Stomach smooth muscle (tissue), 2 donors: Measurements from ENCODE around the gene DGCR2.

Experiments
- H3K27ac ChIP-seq: one replicate; pipeline ENCODE4 v1.7.0; 2013; ENCODE audit warnings: mild to moderate bottlenecking, low read length, inconsistent platforms
- H3K27me3 ChIP-seq, 2 donors: one replicate each; pipeline ENCODE4 v1.7.0; 2013; ENCODE audit warnings: low read length in 2 of 2; ENCODE audit not compliant: insufficient read depth in 2 of 2, control insufficient read depth in 1 of 2
- H3K36me3 ChIP-seq, 2 donors: one replicate each; pipeline ENCODE4 v1.7.0; 2013; ENCODE audit warnings: low read length in 2 of 2; ENCODE audit not compliant: control insufficient read depth in 2 of 2, insufficient read depth in 2 of 2
- H3K4me1 ChIP-seq: one replicate; pipeline ENCODE4 v1.7.0; 2013; ENCODE audit warnings: low read length; ENCODE audit not compliant: control insufficient read depth, insufficient read depth
- H3K4me3 ChIP-seq, 2 donors: one replicate each; pipeline ENCODE4 v1.7.0; 2013; ENCODE audit warnings: low read length in 2 of 2
- H3K9ac ChIP-seq, 2 donors: one replicate each; pipeline ENCODE4 v1.7.0; 2013; ENCODE audit warnings: low read length in 2 of 2, mild to moderate bottlenecking in 1 of 2
- H3K9me3 ChIP-seq, 2 donors: one replicate each; pipeline ENCODE4 v1.7.0; 2013; ENCODE audit warnings: low read length in 2 of 2; ENCODE audit not compliant: control insufficient read depth in 2 of 2
- donor health status: healthy.
- donor health status: Pancreatic carcinoma.

Gene DGCR2

GRCh38 chr22:19143967-19144400 is 21.8 kb upstream of the DGCR2 start:
- H3K27ac ChIP-seq = peak overlapping the region; percentile 75
- H3K27me3 ChIP-seq = peaks cover 4 to 9% of the 10 kb centered on the region in 2 donors
- H3K4me3 ChIP-seq = peak overlapping the region; percentile 92 to 98
- peaks cover 14% of the 10 kb centered on the region for H3K4me1 ChIP-seq
- peaks cover 31 to 33% of the 10 kb centered on the region in 2 donors for H3K36me3 ChIP-seq
- peak overlapping the region; percentile 83 to 95 for H3K9ac ChIP-seq
- H3K9me3 ChIP-seq = no peaks in the 10 kb centered on the region

GRCh38 chr22:19143212-19143611 is 21.0 kb upstream of the DGCR2 start:
- peak overlapping the region in 1 of 2 donors; percentile 98 for H3K4me3 ChIP-seq
- H3K36me3 ChIP-seq = peaks cover 39% of the 10 kb centered on the region in 2 donors
- H3K27me3 ChIP-seq = peaks cover 0 to 2% of the 10 kb centered on the region in 2 donors
- H3K9me3 ChIP-seq = no peaks in the 10 kb centered on the region
- H3K27ac ChIP-seq = no peak overlapping the region
- H3K4me1 ChIP-seq = peaks cover 14% of the 10 kb centered on the region
- H3K9ac ChIP-seq = no peak overlapping the region

GRCh38 chr22:19142394-19142793 is 20.2 kb upstream of the DGCR2 start:
- peaks cover 0 to under 1% of the 10 kb centered on the region in 2 donors for H3K27me3 ChIP-seq
- peaks cover 45 to 48% of the 10 kb centered on the region in 2 donors for H3K36me3 ChIP-seq
- H3K4me1 ChIP-seq = peaks cover 14% of the 10 kb centered on the region
- H3K4me3 ChIP-seq = no peak overlapping the region
- no peak overlapping the region for H3K9ac ChIP-seq
- H3K27ac ChIP-seq = no peak overlapping the region
- no peaks in the 10 kb centered on the region for H3K9me3 ChIP-seq

- peaks cover 53 to 64% of the 10 kb centered on the region in 2 donors for H3K36me3 ChIP-seq
- no peaks in the 10 kb centered on the region for H3K27me3 ChIP-seq
- H3K9me3 ChIP-seq = no peaks in the 10 kb centered on the region
- H3K4me1 ChIP-seq = peaks cover 14% of the 10 kb centered on the region
- H3K4me3 ChIP-seq = no peak overlapping the region
- no peak overlapping the region for H3K9ac ChIP-seq
- no peak overlapping the region for H3K27ac ChIP-seq
Observed at GRCh38 chr22:19139974-19140373, 17.8 kb upstream of the DGCR2 start.

GRCh38 chr22:19139001-19139356 is 16.8 kb upstream of the DGCR2 start:
- peaks cover 14% of the 10 kb centered on the region for H3K4me1 ChIP-seq
- H3K4me3 ChIP-seq = no peak overlapping the region
- H3K36me3 ChIP-seq = peaks cover 60 to 73% of the 10 kb centered on the region in 2 donors
- no peaks in the 10 kb centered on the region for H3K27me3 ChIP-seq
- no peak overlapping the region for H3K9ac ChIP-seq
- no peak overlapping the region for H3K27ac ChIP-seq
- no peaks in the 10 kb centered on the region for H3K9me3 ChIP-seq

GRCh38 chr22:19138217-19139000 is 16.2 kb upstream of the DGCR2 start:
- Histone ChIP-seq H3K36me3 (peaks cover 66 to 77% of the 10 kb centered on the region in 2 donors), H3K27me3 (no peaks in the 10 kb centered on the region), H3K9me3 (no peaks in the 10 kb centered on the region), H3K27ac (no peak overlapping the region), H3K4me1 (peaks cover 9% of the 10 kb centered on the region), H3K4me3 (no peak overlapping the region), H3K9ac (no peak overlapping the region)

- H3K27ac ChIP-seq = no peak overlapping the region
- no peak overlapping the region for H3K9ac ChIP-seq
- H3K27me3 ChIP-seq = no peaks in the 10 kb centered on the region
- H3K4me1 ChIP-seq = peaks cover 5% of the 10 kb centered on the region
- H3K36me3 ChIP-seq = peaks cover 71 to 80% of the 10 kb centered on the region in 2 donors
- H3K9me3 ChIP-seq = no peaks in the 10 kb centered on the region
- no peak overlapping the region for H3K4me3 ChIP-seq
Observed at GRCh38 chr22:19137384-19138216, 15.4 kb upstream of the DGCR2 start.

- no peak overlapping the region for H3K4me3 ChIP-seq
- H3K4me1 ChIP-seq = no peaks in the 10 kb centered on the region
- no peak overlapping the region for H3K9ac ChIP-seq
- H3K27me3 ChIP-seq = no peaks in the 10 kb centered on the region
- H3K27ac ChIP-seq = no peak overlapping the region
- H3K36me3 ChIP-seq = peaks cover 67 to 77% of the 10 kb centered on the region in 2 donors
- no peaks in the 10 kb centered on the region for H3K9me3 ChIP-seq
Observed at GRCh38 chr22:19136915-19137314, 14.7 kb upstream of the DGCR2 start.

GRCh38 chr22:19134874-19135273 is 12.7 kb upstream of the DGCR2 start:
- H3K9ac ChIP-seq = no peak overlapping the region
- H3K4me3 ChIP-seq = no peak overlapping the region
- H3K27ac ChIP-seq = no peak overlapping the region
- H3K27me3 ChIP-seq = no peaks in the 10 kb centered on the region
- H3K36me3 ChIP-seq = peaks cover 55 to 65% of the 10 kb centered on the region in 2 donors
- H3K4me1 ChIP-seq = no peaks in the 10 kb centered on the region
- no peaks in the 10 kb centered on the region for H3K9me3 ChIP-seq

GRCh38 chr22:19134176-19134831 is 12.1 kb upstream of the DGCR2 start:
- H3K4me1 ChIP-seq = no peaks in the 10 kb centered on the region
- H3K9me3 ChIP-seq = no peaks in the 10 kb centered on the region
- H3K27me3 ChIP-seq = no peaks in the 10 kb centered on the region
- H3K9ac ChIP-seq = no peak overlapping the region
- H3K36me3 ChIP-seq = peaks cover 49 to 59% of the 10 kb centered on the region in 2 donors
- no peak overlapping the region for H3K4me3 ChIP-seq
- H3K27ac ChIP-seq = no peak overlapping the region
